ENCODE measurements around the gene TMEM18.

The TMEM18 gene

GRCh38 chr2:715854-716560 is 38.8 kb upstream of the TMEM18 start:
- Histone ChIP-seq H3K27ac (ENCODE audit: low read length, poor library complexity, severe bottlenecking) (no peak overlapping the region), H4K8ac (ENCODE audit: low read length) (no peak overlapping the region), H3K9me3 (ENCODE audit: control insufficient read depth, low read length) (no peaks in the 10 kb centered on the region), H2BK5ac (ENCODE audit: low read depth, low read length, poor library complexity, severe bottlenecking) (no peak overlapping the region), H3K36me3 (ENCODE audit: control insufficient read depth in 1 of 2, insufficient read depth in 2 of 2, low read depth in 1 of 2, low read length in 2 of 2) (no peaks in the 10 kb centered on the region), H3K9ac (ENCODE audit: low read length) (no peak overlapping the region), H3K23ac (ENCODE audit: low read length in 2 of 2) (no peak overlapping the region), H3K27me3 (ENCODE audit: control insufficient read depth in 1 of 2, insufficient read depth in 1 of 2, low read length in 2 of 2) (peaks cover 0 to 28% of the 10 kb centered on the region in 2 experiments), H3K79me1 (replicated peaks; ENCODE audit: low read length, poor library complexity, severe bottlenecking) (no peaks in the 10 kb centered on the region), H4K91ac (ENCODE audit: low read length) (no peak overlapping the region), H3K4me3 (ENCODE audit: insufficient read depth in 1 of 2, low read depth in 1 of 2, low read length in 2 of 2) (no peak overlapping the region), H2BK15ac (ENCODE audit: low read depth, poor library complexity, severe bottlenecking) (no peak overlapping the region), H2BK12ac (ENCODE audit: low read length in 2 of 2) (no peak overlapping the region), H2BK120ac (ENCODE audit: low read depth, low read length) (no peak overlapping the region), H3K4me1 (ENCODE audit: control insufficient read depth, insufficient read depth, low read depth, low read length) (peaks cover 2% of the 10 kb centered on the region), H3K4ac (ENCODE audit: low read depth in 1 of 2, low read length in 2 of 2) (no peak overlapping the region), H3K4me2 (ENCODE audit: low read length, poor library complexity, severe bottlenecking) (no peak overlapping the region), H3K18ac (ENCODE audit: low read depth in 1 of 2, low read length in 2 of 2) (no peak overlapping the region), H3K14ac (ENCODE audit: low read length in 2 of 2) (no peak overlapping the region), H2AFZ (ENCODE audit: low read depth, low read length) (no peak overlapping the region), H2AK5ac (ENCODE audit: low read length, severe bottlenecking) (no peak overlapping the region)
- peak; percentile 20 for DNase-seq
- WGBS = 72% methylated on average over 16 of the region's 18 CpGs

DNA sequence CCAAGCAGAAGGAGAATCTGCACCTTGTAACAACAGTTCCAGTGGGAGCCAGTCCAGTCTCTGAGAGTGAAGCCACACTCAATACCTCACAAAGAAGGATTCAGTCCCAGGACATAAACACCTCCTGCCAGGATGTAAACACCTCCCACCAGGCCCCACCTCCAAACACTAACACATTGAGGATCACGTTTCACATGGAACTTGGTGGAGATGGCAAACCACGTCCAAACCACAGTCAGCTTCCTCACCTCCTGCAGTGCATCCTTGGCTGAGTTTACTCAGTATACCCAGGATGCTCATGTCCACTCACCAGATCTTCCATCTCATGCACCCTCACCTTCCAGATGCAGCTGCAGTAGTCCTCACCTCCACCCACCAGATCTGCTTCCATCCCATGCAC is 37.8 kb upstream of the TMEM18 start:
- no peak overlapping the region for H4K91ac ChIP-seq (ENCODE audit: low read length)
- H3K23ac ChIP-seq (ENCODE audit: low read length in 2 of 2) = no peak overlapping the region
- H3K36me3 ChIP-seq (ENCODE audit: control insufficient read depth in 1 of 2, insufficient read depth in 2 of 2, low read depth in 1 of 2, low read length in 2 of 2) = no peaks in the 10 kb centered on the region
- no peak overlapping the region for H3K4me3 ChIP-seq (ENCODE audit: insufficient read depth in 1 of 2, low read depth in 1 of 2, low read length in 2 of 2)
- H2BK15ac ChIP-seq (ENCODE audit: low read depth, poor library complexity, severe bottlenecking) = no peak overlapping the region
- H3K9me3 ChIP-seq (ENCODE audit: control insufficient read depth, low read length) = no peaks in the 10 kb centered on the region
- no peak overlapping the region for H4K8ac ChIP-seq (ENCODE audit: low read length)
- no peak overlapping the region for H3K18ac ChIP-seq (ENCODE audit: low read depth in 1 of 2, low read length in 2 of 2)
- no peak overlapping the region for H3K4me2 ChIP-seq (ENCODE audit: low read length, poor library complexity, severe bottlenecking)
- no peak overlapping the region for H2BK5ac ChIP-seq (ENCODE audit: low read depth, low read length, poor library complexity, severe bottlenecking)
- no peak overlapping the region for H2AK5ac ChIP-seq (ENCODE audit: low read length, severe bottlenecking)
- peaks cover 2% of the 10 kb centered on the region for H3K4me1 ChIP-seq (ENCODE audit: control insufficient read depth, insufficient read depth, low read depth, low read length)
- H3K14ac ChIP-seq (ENCODE audit: low read length in 2 of 2) = no peak overlapping the region
- no peak overlapping the region for H3K27ac ChIP-seq (ENCODE audit: low read length, poor library complexity, severe bottlenecking)
- H2AFZ ChIP-seq (ENCODE audit: low read depth, low read length) = no peak overlapping the region
- DNase-seq = no peak
- peaks cover 0 to 35% of the 10 kb centered on the region in 2 experiments for H3K27me3 ChIP-seq (ENCODE audit: control insufficient read depth in 1 of 2, insufficient read depth in 1 of 2, low read length in 2 of 2)
- H3K4ac ChIP-seq (ENCODE audit: low read depth in 1 of 2, low read length in 2 of 2) = no peak overlapping the region
- no peak overlapping the region for H2BK12ac ChIP-seq (ENCODE audit: low read length in 2 of 2)
- WGBS = 49% methylated on average over 2 of the region's 2 CpGs
- H3K9ac ChIP-seq (ENCODE audit: low read length) = no peak overlapping the region
- no peaks in the 10 kb centered on the region for H3K79me1 ChIP-seq (replicated peaks; ENCODE audit: low read length, poor library complexity, severe bottlenecking)
- H2BK120ac ChIP-seq (ENCODE audit: low read depth, low read length) = no peak overlapping the region

DNA sequence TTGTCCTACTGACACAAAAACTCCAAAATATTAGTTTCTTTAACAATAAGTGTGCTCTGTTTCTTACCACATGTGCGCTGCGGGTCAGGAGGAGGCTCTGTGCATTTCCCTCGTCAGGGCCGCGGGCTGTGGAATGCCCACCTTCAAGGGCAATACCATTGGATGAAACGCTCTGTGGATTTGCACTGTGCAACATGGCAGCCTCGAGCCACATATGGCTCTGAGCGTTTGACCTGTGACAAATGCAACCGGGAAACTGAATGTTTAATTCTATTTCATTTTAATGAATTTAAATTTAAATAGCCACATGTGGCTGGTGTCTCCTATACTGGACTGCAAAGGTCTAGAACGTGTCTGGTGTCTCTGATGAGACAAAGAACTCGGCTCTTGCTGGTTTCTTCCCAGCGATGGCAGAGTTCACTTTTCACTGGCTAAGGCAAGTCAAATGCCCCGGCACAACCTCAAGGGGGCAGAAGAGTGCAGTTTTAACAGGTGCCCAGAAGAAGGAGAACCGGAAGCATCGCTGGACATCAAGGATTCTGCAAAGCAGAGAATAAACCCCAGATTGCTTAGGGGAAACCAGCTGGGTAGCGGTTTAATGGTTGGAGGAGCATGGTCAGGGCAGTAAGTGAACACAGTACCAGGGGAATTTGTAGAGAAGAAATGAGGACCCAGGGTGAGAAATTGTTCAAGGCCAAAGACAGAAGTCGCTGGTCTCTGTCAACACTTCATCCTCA is 37.0 kb upstream of the TMEM18 start:
- WGBS = 56% methylated on average over 15 of the region's 17 CpGs
- H2BK15ac ChIP-seq (ENCODE audit: low read depth, poor library complexity, severe bottlenecking) = no peak overlapping the region
- no peak overlapping the region for H2BK120ac ChIP-seq (ENCODE audit: low read depth, low read length)
- H3K14ac ChIP-seq (ENCODE audit: low read length in 2 of 2) = no peak overlapping the region
- no peak overlapping the region for H3K23ac ChIP-seq (ENCODE audit: low read length in 2 of 2)
- no peaks in the 10 kb centered on the region for H3K36me3 ChIP-seq (ENCODE audit: control insufficient read depth in 1 of 2, insufficient read depth in 2 of 2, low read depth in 1 of 2, low read length in 2 of 2)
- no peaks in the 10 kb centered on the region for H3K9me3 ChIP-seq (ENCODE audit: control insufficient read depth, low read length)
- no peak overlapping the region for H3K4me3 ChIP-seq (ENCODE audit: insufficient read depth in 1 of 2, low read depth in 1 of 2, low read length in 2 of 2)
- H3K4me1 ChIP-seq (ENCODE audit: control insufficient read depth, insufficient read depth, low read depth, low read length) = peaks cover 2% of the 10 kb centered on the region
- no peak overlapping the region for H2AK5ac ChIP-seq (ENCODE audit: low read length, severe bottlenecking)
- no peak overlapping the region for H3K9ac ChIP-seq (ENCODE audit: low read length)
- H2BK5ac ChIP-seq (ENCODE audit: low read depth, low read length, poor library complexity, severe bottlenecking) = no peak overlapping the region
- H3K4ac ChIP-seq (ENCODE audit: low read depth in 1 of 2, low read length in 2 of 2) = no peak overlapping the region
- no peak overlapping the region for H3K18ac ChIP-seq (ENCODE audit: low read depth in 1 of 2, low read length in 2 of 2)
- no peaks in the 10 kb centered on the region for H3K79me1 ChIP-seq (replicated peaks; ENCODE audit: low read length, poor library complexity, severe bottlenecking)
- H2BK12ac ChIP-seq (ENCODE audit: low read length in 2 of 2) = no peak overlapping the region
- peak; percentile 46 for DNase-seq
- no peak overlapping the region for H3K27ac ChIP-seq (ENCODE audit: low read length, poor library complexity, severe bottlenecking)
- H3K4me2 ChIP-seq (ENCODE audit: low read length, poor library complexity, severe bottlenecking) = no peak overlapping the region
- no peak overlapping the region for H4K91ac ChIP-seq (ENCODE audit: low read length)
- no peak overlapping the region for H4K8ac ChIP-seq (ENCODE audit: low read length)
- peaks cover 0 to 30% of the 10 kb centered on the region in 2 experiments for H3K27me3 ChIP-seq (ENCODE audit: control insufficient read depth in 1 of 2, insufficient read depth in 1 of 2, low read length in 2 of 2)
- no peak overlapping the region for H2AFZ ChIP-seq (ENCODE audit: low read depth, low read length)

- Histone ChIP-seq H2BK120ac (ENCODE audit: low read depth, low read length) (no peak overlapping the region), H3K4ac (ENCODE audit: low read depth in 1 of 2, low read length in 2 of 2) (no peak overlapping the region), H4K8ac (ENCODE audit: low read length) (no peak overlapping the region), H2AFZ (ENCODE audit: low read depth, low read length) (no peak overlapping the region), H3K9ac (ENCODE audit: low read length) (no peak overlapping the region), H3K23ac (ENCODE audit: low read length in 2 of 2) (no peak overlapping the region), H3K27ac (ENCODE audit: low read length, poor library complexity, severe bottlenecking) (no peak overlapping the region), H2BK12ac (ENCODE audit: low read length in 2 of 2) (no peak overlapping the region), H2BK5ac (ENCODE audit: low read depth, low read length, poor library complexity, severe bottlenecking) (no peak overlapping the region), H2AK5ac (ENCODE audit: low read length, severe bottlenecking) (no peak overlapping the region), H3K9me3 (ENCODE audit: control insufficient read depth, low read length) (no peaks in the 10 kb centered on the region), H3K4me3 (ENCODE audit: insufficient read depth in 1 of 2, low read depth in 1 of 2, low read length in 2 of 2) (no peak overlapping the region), H3K4me2 (ENCODE audit: low read length, poor library complexity, severe bottlenecking) (no peak overlapping the region), H3K18ac (ENCODE audit: low read depth in 1 of 2, low read length in 2 of 2) (no peak overlapping the region), H3K4me1 (ENCODE audit: control insufficient read depth, insufficient read depth, low read depth, low read length) (peaks cover 2% of the 10 kb centered on the region), H3K14ac (ENCODE audit: low read length in 2 of 2) (no peak overlapping the region), H3K36me3 (ENCODE audit: control insufficient read depth in 1 of 2, insufficient read depth in 2 of 2, low read depth in 1 of 2, low read length in 2 of 2) (no peaks in the 10 kb centered on the region), H4K91ac (ENCODE audit: low read length) (no peak overlapping the region), H3K79me1 (replicated peaks; ENCODE audit: low read length, poor library complexity, severe bottlenecking) (no peaks in the 10 kb centered on the region), H3K27me3 (ENCODE audit: control insufficient read depth in 1 of 2, insufficient read depth in 1 of 2, low read length in 2 of 2) (peaks cover 0 to 25% of the 10 kb centered on the region in 2 experiments), H2BK15ac (ENCODE audit: low read depth, poor library complexity, severe bottlenecking) (no peak overlapping the region)
- WGBS = 78% methylated on average over 3 of the region's 5 CpGs
- no peak for DNase-seq
Measured at GRCh38 chr2:710867-711665, 33.9 kb upstream of the TMEM18 start.

All from mesenchymal stem cell (in vitro differentiated cells and primary cell).